ENCODE results near the gene ZDHHC11. TPM values are rescaled to one million over a fixed set of nuclear protein-coding genes. Genes with fewer than 3 reads are reported as not detected.
"Not testable (repeated sequence)": the region's sequence is repeated elsewhere in the genome, so short reads cannot be mapped to it uniquely, and the experiment has no call there.

The ZDHHC11 gene
- total RNA-seq, 2 experiments from 2014 or later = 4.6 to 6.0 TPM

DNA sequence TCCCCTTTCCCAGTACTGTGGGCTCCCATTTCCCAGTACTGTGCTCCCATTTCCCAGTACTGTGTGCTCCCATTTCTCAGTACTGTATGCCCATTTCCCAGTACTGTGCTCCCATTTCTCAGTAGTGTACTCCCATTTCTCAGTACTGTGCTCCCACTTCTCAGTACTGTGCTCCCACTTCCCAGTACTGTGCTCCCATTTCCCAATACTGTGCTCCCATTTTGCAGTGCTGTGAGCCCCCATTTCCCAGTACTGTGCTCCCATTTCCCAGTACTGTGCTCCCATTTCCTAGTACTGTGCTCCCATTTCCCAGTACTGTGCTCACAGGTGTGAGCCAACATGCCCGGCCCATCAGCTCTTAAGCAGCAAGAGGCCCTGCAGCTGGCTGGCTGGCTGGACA, 54.9 kb downstream of the ZDHHC11 start:
- H3K27ac Mint-ChIP-seq; ATAC-seq; H3K36me3 Mint-ChIP-seq (ENCODE audit: low read depth); CTCF ChIA-PET; DNase-seq; POLR2A ChIA-PET; H3K4me1 Mint-ChIP-seq (ENCODE audit: low read depth); intact Hi-C loops (cut with micrococcal nuclease); H3K27me3 Mint-ChIP-seq; H3K4me3 Mint-ChIP-seq: not testable (repeated sequence)
- H3K9me3 Mint-ChIP-seq = peaks cover 23% of the 10 kb centered on the region

DNA sequence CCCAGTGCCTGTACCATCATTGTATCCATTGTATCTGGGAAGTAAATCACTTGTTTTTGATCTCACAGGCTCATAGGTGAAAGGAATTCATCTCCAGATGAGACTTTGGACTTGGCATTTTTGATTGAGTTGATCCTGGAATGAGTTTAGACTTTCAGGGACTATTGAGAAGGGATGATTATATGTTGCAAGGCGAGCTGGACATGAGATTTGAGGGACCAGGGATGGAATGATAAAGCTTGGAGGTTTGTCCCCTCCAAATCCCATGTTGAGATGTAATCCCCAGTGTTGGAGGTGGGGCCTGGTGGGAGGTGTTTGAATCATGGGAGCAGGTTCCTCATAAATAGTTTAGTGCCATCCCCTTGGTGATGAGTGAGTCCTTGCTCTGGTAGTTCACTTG, 55.8 kb downstream of the ZDHHC11 start:
- H3K27me3 Mint-ChIP-seq; intact Hi-C loops (cut with micrococcal nuclease); H3K4me3 Mint-ChIP-seq; ATAC-seq; H3K4me1 Mint-ChIP-seq (ENCODE audit: low read depth); POLR2A ChIA-PET; DNase-seq; H3K27ac Mint-ChIP-seq; CTCF ChIA-PET; H3K36me3 Mint-ChIP-seq (ENCODE audit: low read depth): not testable (repeated sequence)
- peaks cover 29% of the 10 kb centered on the region for H3K9me3 Mint-ChIP-seq

DNA sequence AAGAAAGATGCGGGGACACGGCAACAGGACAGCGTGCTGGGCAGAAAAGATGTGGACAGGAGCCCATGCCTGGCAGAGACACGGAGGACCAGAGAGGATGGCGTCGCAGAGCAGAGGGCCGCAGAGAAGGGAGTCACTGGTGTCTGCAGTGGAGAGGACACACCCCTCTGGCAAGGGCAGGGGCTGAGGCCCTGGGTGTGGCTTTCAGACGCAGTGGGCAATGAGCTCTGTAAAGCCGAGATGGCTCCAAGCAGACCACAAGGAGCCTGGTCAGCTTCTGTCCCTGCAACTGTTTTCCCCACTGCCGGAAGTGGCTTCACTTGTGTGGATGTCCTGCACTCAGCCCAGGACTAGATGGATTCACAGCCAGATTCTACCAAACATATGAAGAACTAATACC, 62.1 kb downstream of the ZDHHC11 start:
- H3K4me3 Mint-ChIP-seq, ATAC-seq: not testable (repeated sequence)
- H3K9me3 Mint-ChIP-seq = peaks cover 21% of the 10 kb centered on the region

DNA sequence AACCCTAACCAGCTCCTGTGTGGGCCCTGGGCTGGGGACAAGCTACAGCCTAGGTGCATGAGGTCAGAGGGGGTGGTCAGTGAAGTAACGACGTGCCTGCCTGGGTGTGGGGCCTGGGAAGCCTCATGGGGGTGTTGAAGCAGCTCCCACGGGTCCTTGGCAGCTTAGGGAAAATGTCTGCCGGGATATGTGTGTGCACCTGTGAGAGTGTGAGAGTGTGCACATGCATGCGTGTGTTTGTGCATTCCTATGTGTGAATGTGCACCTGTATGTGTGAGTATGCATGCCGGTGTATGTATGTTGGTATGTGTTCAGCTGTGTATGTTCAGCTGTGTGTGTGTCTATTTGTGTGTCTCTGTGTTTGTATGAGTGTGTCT, 62.9 kb downstream of the ZDHHC11 start:
- H3K4me1 Mint-ChIP-seq (ENCODE audit: low read depth); H3K27ac Mint-ChIP-seq; H3K27me3 Mint-ChIP-seq; intact Hi-C loops (cut with micrococcal nuclease); H3K36me3 Mint-ChIP-seq (ENCODE audit: low read depth); POLR2A ChIA-PET; H3K4me3 Mint-ChIP-seq; CTCF ChIA-PET; DNase-seq; ATAC-seq: not testable (repeated sequence)
- peaks cover 14% of the 10 kb centered on the region for H3K9me3 Mint-ChIP-seq

More for the DNA sequence above, 62.1 kb downstream of the ZDHHC11 start:
- DNase-seq; H3K27me3 Mint-ChIP-seq; intact Hi-C loops (cut with micrococcal nuclease); H3K36me3 Mint-ChIP-seq (ENCODE audit: low read depth); H3K27ac Mint-ChIP-seq; POLR2A ChIA-PET; H3K4me1 Mint-ChIP-seq (ENCODE audit: low read depth); CTCF ChIA-PET: not testable (repeated sequence)

DNA sequence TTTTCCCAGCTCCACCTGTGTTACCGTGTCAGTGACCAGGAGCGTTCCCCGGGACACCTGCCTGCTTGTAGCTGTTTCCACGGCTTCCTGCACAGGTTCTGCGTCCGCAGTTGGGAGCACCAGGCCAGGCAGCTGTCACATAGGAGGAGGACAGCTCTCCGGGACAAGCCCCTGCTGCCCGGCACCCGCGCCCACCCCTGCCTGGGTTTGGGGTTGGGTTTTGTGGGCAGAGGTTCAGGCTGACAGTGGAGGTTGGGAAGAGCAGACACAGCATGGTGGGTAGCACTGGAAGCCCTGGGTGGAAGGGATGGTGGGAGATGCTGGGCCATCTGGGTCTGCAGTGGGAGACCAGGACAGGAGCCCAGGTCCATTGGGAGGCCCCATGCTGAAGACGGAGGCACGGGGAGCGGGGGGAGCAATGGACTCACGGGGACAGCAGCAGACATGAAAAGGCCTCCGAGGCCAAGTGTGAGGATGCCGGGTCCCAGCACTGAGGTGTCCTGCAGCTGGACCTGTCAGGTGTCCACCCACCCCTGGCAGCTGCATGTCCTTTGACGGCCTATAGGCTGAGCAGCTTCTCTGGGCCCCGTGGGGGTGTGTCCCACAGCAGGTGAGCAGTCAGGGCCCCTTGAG, 63.4 kb downstream of the ZDHHC11 start:
- intact Hi-C loops (cut with micrococcal nuclease); H3K27ac Mint-ChIP-seq; H3K27me3 Mint-ChIP-seq; POLR2A ChIA-PET; H3K4me3 Mint-ChIP-seq; CTCF ChIA-PET; H3K4me1 Mint-ChIP-seq (ENCODE audit: low read depth); ATAC-seq; DNase-seq; H3K36me3 Mint-ChIP-seq (ENCODE audit: low read depth): not testable (repeated sequence)
- H3K9me3 Mint-ChIP-seq = peaks cover 14% of the 10 kb centered on the region

DNA sequence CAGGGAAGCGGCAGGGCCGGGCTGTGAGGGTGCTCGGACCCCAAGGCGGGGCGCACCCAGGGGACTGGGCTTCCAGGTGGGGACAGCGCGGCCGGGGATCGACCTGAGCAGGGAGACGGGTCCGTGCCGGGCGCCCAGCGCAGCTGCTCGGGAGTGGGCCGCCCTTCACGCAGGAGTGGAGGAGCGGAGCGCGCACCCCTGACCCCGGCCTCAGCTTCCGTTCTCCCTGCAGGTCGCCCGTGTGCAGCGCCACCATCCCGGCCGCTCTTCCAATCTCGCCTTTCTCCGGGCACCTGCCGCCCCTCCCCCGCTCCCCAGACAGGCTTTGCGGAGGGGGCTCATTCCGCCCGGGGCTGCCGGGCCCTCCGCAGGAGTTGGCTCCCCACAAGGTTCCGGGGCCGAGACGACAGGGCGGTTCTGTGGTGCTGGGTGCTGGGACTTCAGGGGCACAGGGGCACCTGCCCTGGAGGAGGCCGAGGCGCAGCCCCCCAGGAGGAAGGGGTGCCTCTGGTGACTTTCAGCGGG, 65.5 kb downstream of the ZDHHC11 start:
- H3K9me3 Mint-ChIP-seq; DNase-seq; POLR2A ChIA-PET; CTCF ChIA-PET; H3K27me3 Mint-ChIP-seq; intact Hi-C loops (cut with micrococcal nuclease); H3K27ac Mint-ChIP-seq; H3K4me1 Mint-ChIP-seq (ENCODE audit: low read depth); H3K36me3 Mint-ChIP-seq (ENCODE audit: low read depth): not testable (repeated sequence)
- peak overlapping the region; percentile 64 for H3K4me3 Mint-ChIP-seq
- peak; percentile 28 for ATAC-seq

DNA sequence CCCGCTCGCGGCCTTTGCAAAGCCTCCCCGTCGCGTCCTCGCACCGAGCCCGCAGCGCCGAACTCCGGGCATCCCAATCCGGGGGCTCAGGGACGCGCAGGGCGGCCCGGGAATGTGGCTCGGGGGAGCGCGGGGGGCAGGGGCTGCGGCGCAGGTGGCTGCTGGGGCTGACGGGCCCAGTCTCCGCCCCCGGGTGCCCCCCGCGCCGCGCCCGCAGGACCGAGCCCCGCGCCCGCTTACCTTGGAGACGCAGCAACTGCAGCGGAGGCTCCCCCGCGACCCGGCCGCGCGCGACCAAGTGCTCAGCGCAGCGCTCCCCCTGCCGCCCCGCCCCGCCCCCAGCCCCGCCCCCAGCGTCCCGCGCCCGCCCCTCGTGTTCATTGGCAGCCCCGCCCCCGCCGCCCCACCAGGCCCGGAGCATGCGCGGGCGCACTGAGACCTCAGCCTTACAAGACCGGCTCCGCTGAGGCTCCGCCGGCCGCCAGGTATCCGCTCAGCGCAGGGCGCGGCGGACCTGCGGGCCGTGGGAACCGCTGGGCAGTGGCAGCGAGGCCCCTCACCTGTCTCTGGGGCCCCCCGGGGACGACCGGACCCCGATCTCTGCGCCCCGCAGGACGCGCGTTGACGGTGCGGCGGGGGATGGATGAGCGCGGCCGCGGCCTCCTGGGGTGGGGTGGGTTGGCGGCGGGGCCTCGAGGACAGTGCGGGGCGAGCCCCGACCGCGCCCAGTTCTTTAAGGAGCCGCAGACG, 66.2 kb downstream of the ZDHHC11 start, which contains the start of gene ZDHHC11B:
Gene ZDHHC11B, minus strand, starts transcription at position 302 of the 750 bp plus-strand sequence. CDS start 17,810 bp downstream, outside the sequence.
- H3K4me3 Mint-ChIP-seq = peak within 1 kb of the TSS; percentile 64
- peak; percentile 91 for DNase-seq
- H3K27me3 Mint-ChIP-seq; POLR2A ChIA-PET; intact Hi-C loops (cut with micrococcal nuclease); H3K27ac Mint-ChIP-seq; CTCF ChIA-PET; H3K4me1 Mint-ChIP-seq (ENCODE audit: low read depth); H3K9me3 Mint-ChIP-seq; H3K36me3 Mint-ChIP-seq (ENCODE audit: low read depth): not testable (repeated sequence)
- ATAC-seq = peak; percentile 83

DNA sequence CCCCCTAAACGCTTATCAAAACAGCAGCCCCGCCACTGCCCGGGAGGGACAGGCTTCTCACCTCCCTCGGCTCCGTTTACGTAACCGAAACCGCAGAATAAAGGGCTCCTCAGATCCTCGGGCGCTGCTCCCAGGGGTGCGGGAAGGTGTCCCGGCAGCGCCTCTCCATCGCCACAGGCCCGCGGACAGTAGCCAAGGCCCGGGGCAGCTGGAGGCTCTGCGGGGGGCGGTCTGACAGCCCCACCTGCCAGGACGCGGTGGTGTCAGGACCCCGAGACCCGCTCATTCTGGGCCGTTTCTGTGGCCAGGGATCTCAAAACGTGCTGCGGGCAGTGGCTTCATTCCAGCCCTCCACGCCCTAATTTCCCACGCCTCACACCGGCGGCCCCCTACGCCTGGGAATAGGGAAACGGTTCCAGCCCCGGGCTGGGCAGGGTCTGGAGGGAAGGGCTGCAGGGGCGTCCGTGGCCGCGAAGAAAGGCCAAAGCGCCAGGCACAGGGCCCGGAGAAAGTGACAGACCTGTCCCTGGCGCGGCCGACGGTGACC, 66.8 kb downstream of the ZDHHC11 start:
- POLR2A ChIA-PET; H3K9me3 Mint-ChIP-seq; intact Hi-C loops (cut with micrococcal nuclease); H3K4me1 Mint-ChIP-seq (ENCODE audit: low read depth); H3K36me3 Mint-ChIP-seq (ENCODE audit: low read depth); CTCF ChIA-PET; H3K27me3 Mint-ChIP-seq; H3K27ac Mint-ChIP-seq: not testable (repeated sequence)
- peak overlapping the region; percentile 15 for H3K4me3 Mint-ChIP-seq
- ATAC-seq = peak; percentile 3
- DNase-seq = peak; percentile 14

DNA sequence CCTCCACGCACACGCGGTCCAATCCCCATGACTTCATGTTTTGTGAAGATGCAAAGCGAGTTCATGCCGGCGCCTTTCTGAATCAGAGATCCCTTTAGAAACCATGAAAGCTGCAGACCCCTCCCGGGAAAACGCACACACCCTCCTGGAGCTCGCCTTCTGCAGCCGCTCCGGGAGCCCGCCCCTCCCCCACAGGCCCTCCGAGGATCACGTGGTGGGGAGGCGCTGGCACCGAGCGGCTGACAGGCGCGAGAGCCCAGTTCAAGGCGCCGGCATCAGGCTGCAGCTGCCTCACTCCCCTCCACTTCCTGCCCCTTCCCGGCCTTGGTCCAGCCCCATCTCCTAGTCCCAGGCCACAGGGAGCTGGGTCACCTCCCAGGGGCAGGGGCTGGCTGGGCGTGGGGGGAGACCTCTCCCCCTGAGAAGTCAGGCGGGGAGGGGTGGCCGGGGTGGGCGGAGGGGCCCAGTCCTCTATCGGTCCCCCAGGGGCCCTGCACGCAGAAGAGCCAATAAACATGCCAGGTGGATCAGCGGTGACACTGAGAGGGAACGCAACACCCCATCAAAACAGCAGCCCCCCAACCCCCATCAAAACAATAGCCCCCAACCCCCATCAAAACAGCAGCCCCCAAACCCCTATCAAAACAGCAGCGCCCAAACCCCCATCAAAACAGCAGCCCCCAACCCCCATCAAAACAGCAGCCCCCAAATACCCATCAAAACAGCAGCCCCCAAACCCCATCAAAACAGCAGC, 67.6 kb downstream of the ZDHHC11 start:
- ATAC-seq (peak; percentile 51), DNase-seq (peak; percentile 41)
- CTCF ChIA-PET; H3K9me3 Mint-ChIP-seq; H3K4me3 Mint-ChIP-seq; H3K36me3 Mint-ChIP-seq (ENCODE audit: low read depth); POLR2A ChIA-PET; H3K4me1 Mint-ChIP-seq (ENCODE audit: low read depth); H3K27me3 Mint-ChIP-seq; H3K27ac Mint-ChIP-seq; intact Hi-C loops (cut with micrococcal nuclease): not testable (repeated sequence)

DNA sequence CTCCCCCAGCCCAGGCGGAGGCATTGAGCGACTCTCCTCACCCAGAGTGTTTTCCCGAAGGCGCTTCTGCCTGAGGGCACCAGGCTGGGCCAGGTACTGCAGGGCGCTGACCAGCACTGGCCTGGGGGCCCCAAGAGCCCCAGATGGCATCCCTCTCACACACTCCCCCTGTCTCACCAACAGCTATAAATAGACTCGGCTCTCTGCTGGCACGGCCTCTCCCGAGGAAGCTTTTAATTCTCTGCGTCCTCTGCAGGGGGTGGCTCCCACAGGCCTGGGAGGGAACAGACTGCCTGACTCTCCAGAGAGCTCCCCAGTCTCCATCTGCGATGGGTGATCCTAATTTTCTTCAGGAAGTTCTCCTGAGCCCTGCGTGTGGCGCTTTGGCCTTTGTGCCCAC, 68.4 kb downstream of the ZDHHC11 start:
- ATAC-seq; H3K4me1 Mint-ChIP-seq (ENCODE audit: low read depth); intact Hi-C loops (cut with micrococcal nuclease); CTCF ChIA-PET; DNase-seq; H3K4me3 Mint-ChIP-seq; H3K9me3 Mint-ChIP-seq; H3K27me3 Mint-ChIP-seq; POLR2A ChIA-PET; H3K27ac Mint-ChIP-seq; H3K36me3 Mint-ChIP-seq (ENCODE audit: low read depth): not testable (repeated sequence)

DNA sequence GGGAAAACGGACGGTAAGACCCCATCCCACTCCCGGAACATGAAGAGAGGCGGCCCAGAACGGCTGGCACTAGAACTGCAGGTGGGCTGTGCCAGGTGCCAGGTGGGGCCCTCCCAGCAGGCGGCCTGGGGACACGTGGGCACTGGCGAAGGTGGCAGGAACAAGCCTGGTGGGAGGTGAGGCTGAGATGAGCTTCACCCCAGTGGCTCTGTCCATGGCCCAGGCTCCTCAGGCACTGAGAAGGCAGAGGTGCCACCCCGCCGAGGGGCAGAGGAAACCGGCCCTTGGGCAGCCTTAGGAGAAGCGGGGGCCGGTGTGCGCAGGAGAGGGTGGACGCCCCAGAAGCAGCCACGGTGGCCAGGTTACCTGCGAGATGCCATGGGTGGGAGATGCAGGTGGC, 70.2 kb downstream of the ZDHHC11 start:
- H3K9me3 Mint-ChIP-seq; H3K4me1 Mint-ChIP-seq (ENCODE audit: low read depth); POLR2A ChIA-PET; CTCF ChIA-PET; H3K27me3 Mint-ChIP-seq; ATAC-seq; intact Hi-C loops (cut with micrococcal nuclease); H3K36me3 Mint-ChIP-seq (ENCODE audit: low read depth); DNase-seq; H3K27ac Mint-ChIP-seq; H3K4me3 Mint-ChIP-seq: not testable (repeated sequence)
